ENCODE data around the gene FIGNL2.

FIGNL2 gene

DNA sequence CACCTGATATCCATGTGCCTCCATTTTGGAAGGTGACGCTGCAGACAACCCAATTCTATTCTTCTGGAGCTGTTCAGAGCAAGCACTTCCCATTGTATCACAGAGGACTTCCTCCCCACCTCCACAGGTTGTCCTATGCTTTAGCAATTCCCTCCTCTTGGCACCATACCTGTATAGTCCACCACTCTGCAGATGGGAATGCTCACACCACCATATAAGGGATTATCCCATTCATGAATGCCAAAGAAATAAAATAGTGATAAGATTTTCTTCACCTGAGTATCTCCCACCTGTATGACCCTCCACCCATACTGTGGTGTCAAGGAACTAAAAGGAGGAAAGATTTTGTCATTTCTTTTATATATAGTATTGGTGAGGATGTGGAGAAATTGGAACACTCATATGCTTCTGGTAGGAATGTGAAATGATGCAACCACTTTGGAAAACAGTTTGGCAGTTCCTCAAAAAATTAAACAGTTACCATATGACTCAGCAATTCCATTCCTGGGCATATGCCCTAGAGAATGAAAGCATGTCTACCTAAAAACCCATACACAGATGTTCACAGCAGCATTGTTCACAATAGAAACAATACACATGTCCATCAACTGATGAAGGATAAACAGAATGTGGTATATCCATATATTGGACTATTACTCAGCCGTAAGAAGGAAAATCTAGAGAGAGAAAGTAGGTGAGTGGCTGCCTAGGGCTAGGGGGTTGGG lies 75.2 kb downstream of the FIGNL2 start:
- TF ChIP-seq, protein P1, sequence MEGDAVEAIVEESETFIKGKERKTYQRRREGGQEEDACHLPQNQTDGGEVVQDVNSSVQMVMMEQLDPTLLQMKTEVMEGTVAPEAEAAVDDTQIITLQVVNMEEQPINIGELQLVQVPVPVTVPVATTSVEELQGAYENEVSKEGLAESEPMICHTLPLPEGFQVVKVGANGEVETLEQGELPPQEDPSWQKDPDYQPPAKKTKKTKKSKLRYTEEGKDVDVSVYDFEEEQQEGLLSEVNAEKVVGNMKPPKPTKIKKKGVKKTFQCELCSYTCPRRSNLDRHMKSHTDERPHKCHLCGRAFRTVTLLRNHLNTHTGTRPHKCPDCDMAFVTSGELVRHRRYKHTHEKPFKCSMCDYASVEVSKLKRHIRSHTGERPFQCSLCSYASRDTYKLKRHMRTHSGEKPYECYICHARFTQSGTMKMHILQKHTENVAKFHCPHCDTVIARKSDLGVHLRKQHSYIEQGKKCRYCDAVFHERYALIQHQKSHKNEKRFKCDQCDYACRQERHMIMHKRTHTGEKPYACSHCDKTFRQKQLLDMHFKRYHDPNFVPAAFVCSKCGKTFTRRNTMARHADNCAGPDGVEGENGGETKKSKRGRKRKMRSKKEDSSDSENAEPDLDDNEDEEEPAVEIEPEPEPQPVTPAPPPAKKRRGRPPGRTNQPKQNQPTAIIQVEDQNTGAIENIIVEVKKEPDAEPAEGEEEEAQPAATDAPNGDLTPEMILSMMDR (IDR thresholded peaks at IDR 0.05; ENCODE audit: control extremely low read depth, extremely low read depth, low read depth, missing control alignments), result no peak
- CTCF ChIA-PET, result no interaction called here
- POLR2A ChIA-PET, result no interaction called here
- DNase-seq (ENCODE audit: extremely low spot score), result no peak

DNA sequence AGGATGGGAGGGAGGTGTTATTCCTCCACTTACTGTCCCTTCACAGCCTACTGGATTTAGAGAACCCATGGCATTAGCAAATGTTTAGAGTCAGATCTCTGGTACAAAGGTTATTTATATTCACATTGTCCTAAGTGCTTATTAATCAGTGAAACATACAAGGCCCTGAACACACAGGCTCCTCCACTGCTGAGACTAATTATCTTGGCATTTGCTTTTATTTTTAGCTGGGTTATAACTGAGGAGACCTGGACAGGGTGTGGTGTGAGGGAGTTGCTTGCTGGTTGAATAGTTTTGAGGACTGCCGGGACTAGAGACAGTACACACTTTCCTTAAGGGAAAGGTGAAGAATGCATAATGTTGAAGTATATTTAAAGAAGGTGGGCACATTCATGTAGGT lies 77.5 kb downstream of the FIGNL2 start:
- POLR2A ChIA-PET, result no interaction called here
- TF ChIP-seq, protein P1 (IDR thresholded peaks at IDR 0.05; ENCODE audit: control extremely low read depth, extremely low read depth, low read depth, missing control alignments), result no peak
- CTCF ChIA-PET, result no interaction called here
- DNase-seq (ENCODE audit: extremely low spot score), result no peak
